Neural cell (in vitro differentiated cells): ENCODE measurements around the gene GNA12.

Source experiments
- EP300 ChIP-seq: fragments of 450-650 bp; conservative IDR thresholded peaks from 2 replicates; pipeline ENCODE4 v1.6.1; 2014; ENCODE audit warnings: antibody characterized with exemption, mild to moderate bottlenecking, moderate library complexity; ENCODE audit not compliant: poor library complexity, severe bottlenecking
- EZH2 ChIP-seq: fragments of 200-600, 300-800 bp; shearing (Covaris generic), sonication (generic); IDR thresholded peaks from 2 replicates; pipeline ENCODE4 v1.6.1; 2014; ENCODE audit warnings: antibody characterized with exemption, low read length, borderline replicate concordance, mild to moderate bottlenecking; ENCODE audit not compliant: insufficient read depth, poor library complexity, severe bottlenecking

DNA sequence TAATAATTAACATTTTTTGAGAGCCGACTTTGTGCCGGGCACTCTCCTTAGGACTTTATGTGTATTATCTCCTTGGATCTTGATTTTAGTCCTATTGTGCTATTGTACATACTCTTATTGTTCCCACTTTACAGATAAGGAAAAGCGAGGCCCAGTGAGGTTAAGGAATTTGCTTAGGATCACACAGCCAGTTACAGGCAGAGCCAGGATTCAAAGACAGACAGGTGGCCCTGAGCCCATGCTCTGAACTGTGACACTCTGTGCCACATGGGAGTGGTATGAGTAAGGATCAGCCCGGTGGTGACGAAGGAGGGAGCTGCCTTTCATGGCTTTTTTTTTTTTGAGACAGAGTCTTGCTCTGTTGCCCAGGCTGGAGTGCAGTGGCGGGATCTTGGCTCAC is 15.8 kb upstream of the GNA12 start:
- no peak for TF ChIP-seq EZH2
- no peak for TF ChIP-seq EP300
